NK-92 (cell line): ENCODE measurements around the gene TADA3.

Source experiments
- DNase-seq: peaks from one replicate; lab custom pipeline; 2025; ENCODE audit not compliant: unreplicated experiment; lab: John Stamatoyannopoulos, UW

Gene TADA3

DNA sequence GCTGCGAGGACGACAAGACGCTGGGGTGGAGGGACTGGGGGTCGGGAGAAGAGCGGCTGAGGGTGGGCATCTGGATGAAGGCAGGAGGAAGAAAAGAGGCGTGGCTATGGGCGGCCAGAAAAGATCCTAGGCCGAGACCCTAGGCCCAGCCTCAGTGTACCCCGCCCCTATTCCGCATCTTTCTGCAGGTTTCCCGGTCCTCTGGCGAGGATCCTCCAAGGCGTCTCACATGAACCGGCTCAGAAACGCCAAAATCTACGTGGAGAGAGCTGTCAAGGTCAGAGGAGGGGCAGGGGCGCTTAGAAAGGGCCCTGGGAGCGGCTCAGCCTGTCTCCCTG lies 18.1 kb upstream of the TADA3 start:
- no peak for DNase-seq

- DNase-seq: no peak
Measured at GRCh38 chr3:9809615-9810432, 17.6 kb upstream of the TADA3 start, which contains the start of gene TTLL3. TSS of gene TTLL3 (plus strand) at chr3:9810262. CDS start at chr3:9810662, 400 bp downstream.

GRCh38 chr3:9809239-9809614 lies 17.0 kb upstream of the TADA3 start:
- DNase-seq: no peak

GRCh38 chr3:9808345-9809037 lies 16.2 kb upstream of the TADA3 start:
- DNase-seq: no peak

DNA sequence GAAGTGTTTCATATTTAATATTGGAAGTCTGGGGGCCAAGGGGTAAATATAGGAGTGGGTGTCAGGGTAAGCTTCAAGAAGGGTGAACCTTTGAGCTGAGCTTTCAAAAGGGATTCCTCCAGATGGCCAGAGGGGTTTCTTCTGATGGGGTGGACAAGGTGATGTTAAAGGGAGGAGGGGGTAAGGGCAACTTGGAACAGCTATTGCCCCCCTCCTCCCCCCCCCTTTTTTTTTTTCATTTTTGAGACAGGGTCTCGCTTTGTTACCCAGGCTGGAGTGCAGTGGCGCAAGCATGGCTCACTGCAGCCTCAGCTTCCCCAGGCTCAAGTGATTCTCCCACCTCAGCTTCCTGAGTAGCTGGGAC lies 15.7 kb upstream of the TADA3 start:
- no peak for DNase-seq

DNA sequence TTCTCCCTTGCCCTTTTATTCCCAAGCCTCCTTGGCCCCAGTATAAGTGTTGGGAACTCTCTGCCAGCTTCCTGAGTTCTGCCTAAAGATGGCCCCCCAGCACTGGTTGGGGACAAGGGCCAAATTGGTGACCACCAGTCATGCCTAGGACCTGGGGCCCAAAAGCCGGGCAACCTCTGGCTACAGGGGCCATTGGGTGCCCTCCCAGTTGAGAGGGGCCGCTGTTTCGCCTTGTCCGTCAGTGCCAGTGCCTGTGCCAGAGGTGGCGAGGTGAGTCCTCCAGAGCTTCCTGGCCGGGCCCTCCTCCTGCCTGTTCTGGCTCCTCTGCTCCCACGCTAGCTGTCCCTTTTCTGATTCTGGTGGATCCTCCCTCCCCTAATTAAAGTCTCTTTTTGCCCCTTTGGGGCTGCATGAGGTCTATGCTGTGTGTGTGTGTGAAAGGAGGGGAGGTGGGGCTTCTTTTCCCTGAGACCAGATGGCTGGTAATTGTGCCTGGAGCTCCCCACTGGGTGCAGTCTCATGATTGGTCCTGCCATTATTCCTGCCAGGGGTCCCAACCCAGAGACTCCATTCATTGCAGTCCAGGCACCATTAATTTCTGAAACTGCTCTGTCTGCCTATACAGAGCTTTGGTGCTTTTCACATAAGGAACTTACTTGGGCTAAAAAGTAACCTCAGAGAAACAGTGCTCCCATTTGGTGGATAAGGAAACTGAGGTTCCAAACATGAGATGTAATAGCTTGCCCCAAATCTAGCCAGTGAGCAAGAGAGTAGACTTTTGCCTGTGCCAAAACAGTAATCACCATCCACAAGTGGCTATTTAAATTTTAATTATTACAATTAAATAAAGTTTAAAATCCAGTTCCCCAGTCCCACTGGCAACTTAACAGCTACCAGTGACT lies 14.7 kb upstream of the TADA3 start:
- no peak for DNase-seq

DNA sequence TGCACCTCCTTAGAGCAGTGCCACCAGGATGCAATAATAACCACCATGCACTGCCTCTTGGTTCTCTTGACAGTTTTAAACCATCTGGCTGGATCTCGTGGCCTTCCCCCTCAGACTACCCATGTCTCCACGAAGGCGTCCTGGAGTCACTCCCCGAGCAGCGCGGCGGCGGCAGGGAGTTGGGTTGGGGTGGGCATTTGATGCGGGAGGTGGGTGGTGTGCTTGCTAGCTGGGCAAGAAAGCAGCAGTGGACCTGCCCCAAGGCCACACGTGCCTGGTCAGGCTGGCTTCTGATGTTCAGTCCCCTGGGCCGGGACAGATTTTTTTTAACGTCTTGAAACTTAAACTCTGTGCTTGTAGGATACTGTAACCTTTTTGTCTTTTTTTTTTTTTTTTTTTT lies 13.9 kb upstream of the TADA3 start:
- DNase-seq: no peak

GRCh38 chr3:9804996-9805395 lies 12.7 kb upstream of the TADA3 start:
- DNase-seq: no peak

- no peak for DNase-seq
Measured at GRCh38 chr3:9803494-9803893, 11.2 kb upstream of the TADA3 start.

DNA sequence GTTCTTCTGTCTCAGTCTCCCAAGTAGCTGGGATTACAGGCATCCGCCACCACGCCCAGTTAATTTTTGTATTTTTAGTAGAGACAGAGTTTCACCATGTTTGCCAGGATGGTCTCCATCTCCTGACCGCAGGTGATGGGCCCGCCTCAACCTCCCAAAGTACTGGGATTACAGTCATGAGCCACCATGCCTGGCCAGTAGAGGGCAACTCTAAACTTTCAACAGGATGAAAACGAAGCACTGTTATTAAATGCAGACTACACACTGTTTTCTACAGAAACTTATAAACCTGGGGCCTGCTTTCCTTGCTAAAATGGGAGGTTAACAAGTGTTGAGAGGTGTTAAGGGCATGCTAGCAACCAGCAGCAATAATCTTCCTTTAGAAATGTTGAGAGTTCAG lies 8.3 kb upstream of the TADA3 start:
- no peak for DNase-seq

- no peak for DNase-seq
Measured at GRCh38 chr3:9797196-9797945, 5.1 kb upstream of the TADA3 start.

GRCh38 chr3:9795207-9795606 lies 2.9 kb upstream of the TADA3 start:
- DNase-seq: no peak

- no peak for DNase-seq
Measured at GRCh38 chr3:9794400-9794799, 2.1 kb upstream of the TADA3 start.

DNA sequence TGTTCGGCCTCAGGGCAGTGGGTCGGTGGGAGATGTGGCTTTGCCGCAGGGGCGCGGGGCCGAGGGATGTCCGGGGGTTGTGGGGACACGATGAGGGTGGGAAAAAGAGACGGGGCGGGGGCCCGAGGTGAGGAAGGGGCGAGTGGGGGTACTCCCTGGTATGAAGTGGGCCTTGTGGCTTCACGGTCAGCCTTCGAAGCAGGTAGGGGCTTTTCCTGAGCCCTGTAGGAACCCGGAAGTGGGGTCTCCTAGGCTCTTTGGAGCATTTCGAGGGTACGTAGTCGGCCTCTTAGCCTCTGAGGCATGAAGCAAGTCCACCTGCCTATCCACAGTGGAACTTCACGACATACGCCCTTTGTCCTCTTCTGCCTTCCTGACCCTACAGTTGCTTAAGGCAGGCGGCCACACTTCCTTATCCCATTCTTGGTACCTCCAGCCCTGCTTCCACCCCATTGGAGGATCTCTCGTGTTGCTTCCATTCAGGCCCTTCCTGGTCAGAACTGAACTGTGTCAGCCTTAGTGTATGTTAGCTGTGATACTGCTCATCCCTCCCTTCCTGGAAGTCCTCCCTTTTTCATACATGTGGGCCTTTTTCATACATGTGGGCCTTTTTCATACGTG lies 998 bp upstream of the TADA3 start:
- DNase-seq: no peak

GRCh38 chr3:9791790-9792404 lies 376 bp downstream of the TADA3 start:
- no peak for DNase-seq

GRCh38 chr3:9791127-9791526 lies 1.1 kb downstream of the TADA3 start:
- DNase-seq: no peak

- DNase-seq: no peak
Measured at GRCh38 chr3:9787714-9788113, 4.6 kb downstream of the TADA3 start.

GRCh38 chr3:9786825-9787669 lies 5.2 kb downstream of the TADA3 start:
- no peak for DNase-seq

GRCh38 chr3:9786209-9786739 lies 6.0 kb downstream of the TADA3 start:
- DNase-seq: no peak
